Measurements from ENCODE around the gene KLHDC7B.

The KLHDC7B gene

DNA sequence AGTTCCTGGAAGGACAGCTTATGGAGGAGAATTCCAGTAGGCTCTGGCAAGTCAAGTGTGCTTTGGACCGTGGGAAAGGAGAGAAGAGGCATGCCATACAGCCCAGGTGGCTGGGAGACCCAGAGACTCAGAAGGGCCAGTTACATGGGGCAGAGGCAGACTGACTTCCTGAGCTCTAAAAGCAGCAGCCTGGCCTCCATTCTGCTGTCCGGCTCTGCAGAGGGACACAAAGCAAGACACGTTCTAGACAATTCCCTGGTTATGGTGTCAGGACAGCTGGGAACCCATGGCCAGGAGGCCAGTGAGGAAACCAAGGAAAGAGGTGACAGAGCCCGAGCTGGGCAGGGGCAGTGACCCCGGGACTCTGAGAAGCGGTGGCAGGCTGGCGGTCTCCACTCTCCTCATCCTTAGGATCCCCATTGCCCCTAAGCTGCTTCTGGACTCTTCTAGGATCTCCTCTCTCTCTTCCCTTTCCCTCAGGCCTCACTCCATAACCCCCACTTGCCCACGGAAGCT lies 29.8 kb downstream of the KLHDC7B start:
- TF ChIP-seq, protein P1, sequence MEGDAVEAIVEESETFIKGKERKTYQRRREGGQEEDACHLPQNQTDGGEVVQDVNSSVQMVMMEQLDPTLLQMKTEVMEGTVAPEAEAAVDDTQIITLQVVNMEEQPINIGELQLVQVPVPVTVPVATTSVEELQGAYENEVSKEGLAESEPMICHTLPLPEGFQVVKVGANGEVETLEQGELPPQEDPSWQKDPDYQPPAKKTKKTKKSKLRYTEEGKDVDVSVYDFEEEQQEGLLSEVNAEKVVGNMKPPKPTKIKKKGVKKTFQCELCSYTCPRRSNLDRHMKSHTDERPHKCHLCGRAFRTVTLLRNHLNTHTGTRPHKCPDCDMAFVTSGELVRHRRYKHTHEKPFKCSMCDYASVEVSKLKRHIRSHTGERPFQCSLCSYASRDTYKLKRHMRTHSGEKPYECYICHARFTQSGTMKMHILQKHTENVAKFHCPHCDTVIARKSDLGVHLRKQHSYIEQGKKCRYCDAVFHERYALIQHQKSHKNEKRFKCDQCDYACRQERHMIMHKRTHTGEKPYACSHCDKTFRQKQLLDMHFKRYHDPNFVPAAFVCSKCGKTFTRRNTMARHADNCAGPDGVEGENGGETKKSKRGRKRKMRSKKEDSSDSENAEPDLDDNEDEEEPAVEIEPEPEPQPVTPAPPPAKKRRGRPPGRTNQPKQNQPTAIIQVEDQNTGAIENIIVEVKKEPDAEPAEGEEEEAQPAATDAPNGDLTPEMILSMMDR (conservative IDR thresholded peaks at IDR 0.05), result no peak
- no peak overlapping the region for H3K27ac ChIP-seq

DNA sequence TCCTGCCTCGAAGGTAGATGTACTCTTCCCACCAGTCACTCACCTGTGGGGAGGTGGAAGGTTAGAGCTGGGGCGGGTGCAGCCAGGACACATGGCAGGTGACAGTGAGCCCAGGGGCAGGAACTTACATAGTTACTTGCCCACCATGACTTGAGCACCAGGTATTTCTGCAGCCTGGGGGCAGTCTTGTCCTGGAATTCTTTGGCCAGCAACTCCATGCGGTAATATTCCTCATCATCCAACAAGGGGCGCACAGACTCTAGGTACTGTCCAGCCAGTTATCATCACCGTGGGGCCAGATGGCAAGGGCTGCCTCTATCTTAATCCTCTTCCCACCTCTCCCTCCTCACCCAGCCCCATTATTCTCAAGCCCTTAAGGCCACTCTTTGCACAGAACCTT lies 30.4 kb downstream of the KLHDC7B start:
- no peak overlapping the region for H3K27ac ChIP-seq
- TF ChIP-seq, protein P1 (conservative IDR thresholded peaks at IDR 0.05), result no peak

DNA sequence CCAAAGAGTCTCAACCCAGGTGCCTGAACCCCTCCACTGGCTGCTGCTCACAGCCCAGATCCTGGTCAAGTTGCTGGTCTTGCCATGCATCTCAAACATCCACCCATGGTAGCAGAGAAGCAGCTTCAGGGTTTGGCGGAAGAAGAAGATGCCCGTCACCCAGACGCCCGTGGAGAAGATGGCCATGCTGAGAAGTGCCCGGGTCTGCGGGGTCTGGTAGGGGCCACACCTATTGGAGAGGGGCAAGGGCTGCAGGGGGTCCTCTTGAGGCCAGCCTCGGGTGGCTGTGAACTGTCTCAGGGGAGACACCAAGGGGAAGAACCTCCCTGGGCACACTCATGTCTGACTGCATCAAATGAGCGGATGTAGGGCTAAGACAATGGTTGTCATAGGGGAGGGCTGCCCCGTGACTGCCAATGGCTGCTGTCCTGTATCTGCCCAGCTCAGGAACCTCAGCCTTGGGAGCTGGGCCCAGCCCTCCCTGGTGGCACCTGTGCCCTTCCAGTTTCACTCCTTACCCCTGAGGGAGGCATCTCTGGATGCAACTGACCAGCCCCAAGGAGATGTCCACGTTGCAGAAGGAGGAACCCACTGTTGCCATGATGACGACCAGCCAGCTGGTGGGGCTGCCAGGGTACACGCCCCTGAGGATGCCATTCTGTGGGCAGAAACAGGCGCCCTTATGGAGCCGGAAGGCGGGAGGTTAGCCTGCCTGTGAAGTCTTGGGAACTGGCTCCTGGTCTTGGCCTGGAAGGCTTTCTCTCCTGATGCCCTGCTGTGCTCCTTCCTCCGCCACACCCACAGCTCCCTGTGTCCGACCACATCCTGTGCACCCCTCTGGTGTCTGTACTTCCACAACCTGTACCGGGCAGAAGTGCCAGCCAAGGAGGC lies 31.4 kb downstream of the KLHDC7B start:
- TF ChIP-seq, protein P1 (conservative IDR thresholded peaks at IDR 0.05), result no peak
- H3K27ac ChIP-seq, result no peak overlapping the region

DNA sequence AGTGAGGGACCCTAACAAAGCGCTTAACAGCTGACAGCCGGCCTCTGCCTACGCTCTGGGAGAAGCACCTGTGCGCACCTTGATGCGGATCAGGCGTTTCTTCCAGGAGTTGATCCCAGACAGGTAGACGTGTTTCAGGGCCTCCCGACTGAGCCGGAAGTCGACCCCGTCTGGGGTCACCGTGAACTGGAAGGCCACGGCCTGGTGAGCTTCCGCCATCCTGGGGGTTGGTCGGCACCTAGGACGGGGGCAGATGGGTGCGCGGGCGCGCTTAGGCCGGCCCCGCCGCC lies 31.9 kb downstream of the KLHDC7B start:
- TF ChIP-seq, protein P1 (conservative IDR thresholded peaks at IDR 0.05), result no peak
- no peak overlapping the region for H3K27ac ChIP-seq

DNA sequence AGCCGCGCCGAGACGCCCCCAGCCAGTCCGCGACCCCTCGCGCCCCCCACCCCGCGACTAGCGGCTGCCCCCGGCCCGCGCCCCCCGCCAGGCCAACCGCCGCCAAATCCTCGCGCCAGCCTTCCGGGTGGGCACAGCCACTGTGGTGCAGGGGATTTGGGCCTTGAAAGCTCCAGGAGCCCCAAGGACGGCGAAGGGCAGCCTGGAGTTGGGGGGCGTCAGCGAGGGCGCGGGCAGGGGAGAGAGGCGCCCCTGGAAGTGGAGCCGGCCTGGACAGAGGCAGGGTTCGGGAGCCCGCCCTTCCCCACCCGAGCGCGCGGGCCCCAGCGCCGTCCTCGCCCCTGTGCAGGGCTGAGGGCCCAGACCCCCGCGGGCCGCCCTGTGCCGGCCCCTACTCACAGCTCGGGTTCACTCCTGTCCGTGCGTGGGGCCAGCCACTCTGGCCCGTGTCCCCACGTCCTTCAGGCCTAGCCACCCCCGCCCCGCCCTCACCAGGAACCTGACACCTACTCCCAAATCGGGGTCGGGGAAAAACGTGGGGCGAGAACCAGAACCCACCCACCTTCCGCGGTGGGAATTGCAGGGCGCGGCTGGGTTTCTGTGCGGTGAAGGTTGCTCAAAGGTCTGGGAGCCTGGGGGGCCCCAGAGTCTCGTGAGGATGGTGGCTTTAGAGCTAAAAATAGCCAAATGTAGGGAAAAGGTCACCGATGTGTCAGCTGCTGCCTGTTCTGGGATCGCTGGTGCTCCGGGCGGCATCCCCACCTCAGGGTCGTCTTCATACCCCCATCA lies 32.5 kb downstream of the KLHDC7B start, which contains the start of gene CPT1B:
Gene CPT1B, minus strand, starts transcription at position 441 of the 789 bp plus-strand sequence. CDS start 512 bp downstream, outside the sequence.
- TF ChIP-seq, protein P1 (conservative IDR thresholded peaks at IDR 0.05), result no peak
- H3K27ac ChIP-seq, result no peak within 1 kb of the TSS

DNA sequence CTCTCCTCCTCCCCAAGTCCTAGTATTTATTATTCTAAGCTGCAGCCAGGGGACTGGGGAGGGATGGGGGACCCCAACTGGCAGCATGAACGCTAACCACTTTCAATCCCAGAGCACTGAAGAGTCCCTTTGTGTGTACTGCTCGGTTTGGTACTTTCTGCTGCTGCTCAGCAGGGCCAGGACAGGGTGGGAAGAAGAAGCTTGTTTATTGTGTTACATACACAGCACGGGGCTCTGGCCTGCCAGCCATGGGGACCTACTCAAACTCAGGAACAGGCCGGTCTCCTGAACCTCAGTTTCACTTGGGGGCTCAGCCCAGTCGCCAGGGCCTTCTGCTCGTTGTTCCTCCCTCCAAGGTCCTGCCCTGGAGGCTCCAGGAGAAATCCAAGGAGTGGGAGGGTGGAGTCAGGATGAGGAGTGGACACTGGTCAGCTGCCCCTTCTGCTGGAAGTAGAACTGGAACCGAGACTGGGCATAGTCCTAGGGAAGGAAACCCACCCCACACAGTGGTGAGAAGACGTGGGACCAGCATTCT lies 33.1 kb downstream of the KLHDC7B start:
- TF ChIP-seq, protein P1 (conservative IDR thresholded peaks at IDR 0.05), result no peak
- no peak overlapping the region for H3K27ac ChIP-seq

DNA sequence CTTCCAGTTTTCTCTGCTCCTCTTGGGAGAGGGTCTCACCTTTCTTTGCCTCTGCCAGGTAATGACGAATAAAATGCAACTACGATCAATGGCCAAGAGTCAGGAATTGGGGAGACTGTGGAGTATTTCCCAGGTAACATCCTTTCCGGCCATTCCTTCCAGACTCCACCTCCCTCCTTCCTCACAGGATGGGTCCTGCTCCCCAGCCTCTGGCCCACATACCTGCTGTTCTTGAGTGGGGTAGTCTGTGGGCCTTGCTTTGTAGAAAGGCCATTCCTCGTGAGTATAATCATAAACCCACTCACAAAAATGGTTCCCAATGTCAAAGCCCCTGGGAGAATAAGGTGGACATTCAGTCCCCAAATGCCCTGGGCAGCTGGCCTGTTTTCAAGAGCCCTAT lies 34.1 kb downstream of the KLHDC7B start:
- TF ChIP-seq, protein P1 (conservative IDR thresholded peaks at IDR 0.05), result no peak
- H3K27ac ChIP-seq, result no peak overlapping the region
